PC-9 (cell line): Measurements from ENCODE around the gene ABCA6. TPM values are rescaled to one million over a fixed set of nuclear protein-coding genes. Genes with fewer than 3 reads are reported as not detected.

Source experiments
- BruUV-seq: library from RNA; stranded (reverse); fragments of 400-500 nt; replicated peaks from 2 replicates; lab custom pipeline; 2021; lab: Mats Ljungman, UMichigan
- CTCF ChIA-PET: fragments of 300-600 bp; sonication (Branson Sonifier 250); formaldehyde crosslinking; loops from one replicate; lab custom pipeline; 2022; ENCODE audit warnings: antibody characterized with exemption; lab: Charles Lee
- POLR2A ChIA-PET: fragments of 300-600 bp; sonication (Branson Sonifier 250); formaldehyde crosslinking; loops from one replicate; lab custom pipeline; 2022; ENCODE audit warnings: antibody characterized with exemption; ENCODE audit not compliant: unreplicated experiment; lab: Charles Lee
- DNase-seq, 2 experiments: peaks; one replicate each; pipeline versions ENCODE4 v3.0.0 to v3.0.0-alpha.2; 2015 to 2022; ENCODE audit warnings: mixed read lengths in 1 of 2
- H2AFZ ChIP-seq: fragments of 200-600 bp; sonication (generic); 2 replicates; pipeline ENCODE4 v1.8.1; 2017; ENCODE audit warnings: antibody characterized with exemption
- H3F3A ChIP-seq: fragments of 200-600 bp; sonication (generic); 2 replicates; pipeline ENCODE4 v1.8.1; 2017; ENCODE audit warnings: antibody characterized with exemption, mild to moderate bottlenecking, low read depth; ENCODE audit not compliant: insufficient read depth
- H3K27ac ChIP-seq: fragments of 200-600 bp; sonication (generic); 2 replicates; pipeline ENCODE4 v1.6.1; 2016; ENCODE audit warnings: mixed run types
- H3K27me3 ChIP-seq: fragments of 200-600 bp; sonication (generic); 2 replicates; pipeline ENCODE4 v1.6.1; 2016; ENCODE audit warnings: low read depth, mixed run types; ENCODE audit not compliant: insufficient read depth
- H3K36me3 ChIP-seq: fragments of 200-600 bp; sonication (generic); 2 replicates; pipeline ENCODE4 v1.6.1; 2016; ENCODE audit warnings: low read depth, mixed run types
- H3K4me1 ChIP-seq: fragments of 200-600 bp; sonication (generic); replicated peaks from 2 replicates; pipeline ENCODE4 v1.6.1; 2016; ENCODE audit warnings: mixed run types; ENCODE audit not compliant: insufficient read depth
- H3K4me2 ChIP-seq: fragments of 200-600 bp; sonication (generic); 2 replicates; pipeline ENCODE4 v1.6.1; 2017; ENCODE audit warnings: mixed run types
- H3K4me3 ChIP-seq: fragments of 200-600 bp; sonication (generic); 2 replicates; pipeline ENCODE4 v1.6.1; 2016; ENCODE audit warnings: mixed run types
- H3K79me2 ChIP-seq: fragments of 200-600 bp; sonication (generic); 2 replicates; pipeline ENCODE4 v1.6.1; 2017; ENCODE audit warnings: low read depth, mixed run types
- H3K9me2 ChIP-seq: fragments of 200-600 bp; sonication (generic); 2 replicates; pipeline ENCODE4 v1.8.1; 2017; ENCODE audit warnings: mild to moderate bottlenecking; ENCODE audit not compliant: insufficient read depth
- H3K9me3 ChIP-seq: fragments of 200-600 bp; sonication (generic); 2 replicates; pipeline ENCODE4 v1.8.1; 2016; ENCODE audit warnings: low read depth; ENCODE audit not compliant: insufficient read depth
- H4K20me1 ChIP-seq: fragments of 200-600 bp; sonication (generic); 2 replicates; pipeline ENCODE4 v1.8.1; 2017; ENCODE audit not compliant: insufficient read depth
- CTCF ChIP-seq: fragments of 200-600 bp; sonication (generic); conservative IDR thresholded peaks from 2 replicates; pipeline ENCODE4 v1.6.1; 2017; ENCODE audit warnings: mixed run types, antibody characterized with exemption, mild to moderate bottlenecking, moderate library complexity
- EZH2 ChIP-seq: fragments of 200-600 bp; sonication (generic); IDR thresholded peaks from 2 replicates; pipeline ENCODE4 v1.8.0; 2017; ENCODE audit warnings: antibody characterized with exemption, low read depth
- intact Hi-C: fragments of 100-400 bp; cut with micrococcal nuclease; formaldehyde crosslinking; loops from one replicate; pipeline ENCODE4 v1.10.0; 2022; ENCODE audit not compliant: unreplicated experiment
- microRNA-seq: library from miRNA; unstranded; fragments of <30 nt; microRNA quantifications from one replicate; pipeline ENCODE4 v1.2.0, GENCODE V29; 2021; ENCODE audit warnings: borderline number of aligned reads, borderline replicate concordance
- total RNA-seq: library from RNA; stranded (reverse); gene quantifications from 2 replicates; pipeline ENCODE4 v1.2.3, GENCODE V29; 2021

The ABCA6 gene
- total RNA-seq, 1 experiment from 2014 or later = not detected

DNA sequence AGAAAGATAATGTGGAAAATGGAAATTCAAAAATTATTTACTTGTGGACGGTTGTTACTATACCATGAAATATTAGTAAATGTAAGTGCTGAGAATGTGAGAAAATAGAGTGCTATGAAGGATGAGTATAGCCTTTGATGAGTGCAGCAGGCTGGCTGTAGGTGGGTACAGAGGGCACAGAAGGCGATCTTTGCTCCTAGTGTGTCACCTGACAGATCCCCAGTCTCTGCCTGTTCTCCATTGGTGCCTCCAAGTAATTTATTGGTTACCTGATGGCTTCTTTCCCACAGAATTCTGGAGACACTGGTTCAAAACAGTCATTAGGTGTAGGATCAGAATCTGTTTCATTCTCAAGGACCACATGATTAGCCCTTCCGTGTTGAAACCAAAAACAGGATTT, 109.9 kb downstream of the ABCA6 start:
- Histone ChIP-seq H3K36me3 (no peaks in the 10 kb centered on the region), H3K4me1 (no peaks in the 10 kb centered on the region), H3K9me2 (no peaks in the 10 kb centered on the region), H4K20me1 (no peaks in the 10 kb centered on the region), H3K4me3 (no peak overlapping the region), H3K4me2 (no peak overlapping the region), H3K79me2 (no peaks in the 10 kb centered on the region), H3K27me3 (no peaks in the 10 kb centered on the region), H3K27ac (no peak overlapping the region), H2AFZ (no peak overlapping the region), H3K9me3 (no peaks in the 10 kb centered on the region), H3F3A (no peaks in the 10 kb centered on the region)
- TF ChIP-seq CTCF = no peak
- no peak for TF ChIP-seq EZH2
- CTCF ChIA-PET = no interaction called here
- POLR2A ChIA-PET = no interaction called here
- intact Hi-C loops = no loop called here
- DNase-seq = no peak
- BruUV-seq = no TSS peak

GRCh38 chr17:69030169-69030568, 111.5 kb downstream of the ABCA6 start:
- H3K27me3 ChIP-seq = no peaks in the 10 kb centered on the region
- ChIA-PET POLR2A (no interaction called here), CTCF (no interaction called here)
- no peaks in the 10 kb centered on the region for H3K36me3 ChIP-seq
- H3K79me2 ChIP-seq = no peaks in the 10 kb centered on the region
- H3K4me3 ChIP-seq = no peak overlapping the region
- peak overlapping the region; percentile 41; the same call in 1 of the 2 replicates for H2AFZ ChIP-seq
- no peaks in the 10 kb centered on the region for H3K4me1 ChIP-seq
- H3K4me2 ChIP-seq = no peak overlapping the region
- H3K9me2 ChIP-seq = no peaks in the 10 kb centered on the region
- no TSS peak for BruUV-seq
- no peak for DNase-seq
- no peaks in the 10 kb centered on the region for H3K9me3 ChIP-seq
- H4K20me1 ChIP-seq = no peaks in the 10 kb centered on the region
- intact Hi-C loops = no loop called here
- no peaks in the 10 kb centered on the region for H3F3A ChIP-seq
- no peak for TF ChIP-seq CTCF
- no peak overlapping the region for H3K27ac ChIP-seq

Small RNAs within 50 kb of the gene (microRNA-seq; reads per million reads assigned to microRNA genes)
- gene MIR4524A (not detected), gene MIR4524B (not detected)

Other genes starting within 250 kb of the ABCA6 start
- gene ABCA8, start 186.5 kb downstream of the ABCA6 start, total RNA-seq = not detected in 2 replicates
- gene ABCA9, start 81.0 kb downstream of the ABCA6 start, total RNA-seq = not detected in 2 replicates
- 0.23 TPM in 1 of 2 replicates, not detected in the other for gene ABCA10, start 86.9 kb upstream of the ABCA6 start, total RNA-seq
- 2.9 and 3.8 TPM in 2 replicates for gene ABCA5, start 185.2 kb upstream of the ABCA6 start, total RNA-seq